ELR (cell line): Measurements from ENCODE around the gene RNGTT.

ENCODE experiments used
- DNase-seq: peaks from one replicate; pipeline ENCODE4 v3.0.0-alpha.2; 2015; ENCODE audit warnings: low read depth

RNGTT gene

GRCh38 chr6:88586371-88587149, 376.9 kb downstream of the RNGTT start:
- no peak for DNase-seq

GRCh38 chr6:88585276-88585692, 378.1 kb downstream of the RNGTT start:
- no peak for DNase-seq

- no peak for DNase-seq
Observed at GRCh38 chr6:88584581-88585275, 378.7 kb downstream of the RNGTT start.

GRCh38 chr6:88577461-88577860, 386.0 kb downstream of the RNGTT start:
- no peak for DNase-seq

GRCh38 chr6:88575536-88575935, 387.9 kb downstream of the RNGTT start:
- no peak for DNase-seq

- no peak for DNase-seq
Observed at GRCh38 chr6:88574651-88575050, 388.8 kb downstream of the RNGTT start.

- no peak for DNase-seq
Observed at GRCh38 chr6:88574031-88574430, 389.4 kb downstream of the RNGTT start.

- no peak for DNase-seq
Observed at GRCh38 chr6:88573561-88573960, 389.9 kb downstream of the RNGTT start.

GRCh38 chr6:88572449-88573139, 390.8 kb downstream of the RNGTT start:
- DNase-seq = no peak

- DNase-seq = no peak
Observed at GRCh38 chr6:88569959-88570358, 393.5 kb downstream of the RNGTT start.

- DNase-seq = no peak
Observed at GRCh38 chr6:88567696-88568095, 395.7 kb downstream of the RNGTT start.

- DNase-seq = no peak
Observed at GRCh38 chr6:88566746-88567534, 396.5 kb downstream of the RNGTT start.

GRCh38 chr6:88565836-88566235, 397.6 kb downstream of the RNGTT start:
- DNase-seq = no peak

- DNase-seq = no peak
Observed at GRCh38 chr6:88565409-88565811, 398.0 kb downstream of the RNGTT start.

GRCh38 chr6:88563277-88563625, 400.2 kb downstream of the RNGTT start:
- no peak for DNase-seq

- no peak for DNase-seq
Observed at GRCh38 chr6:88562353-88563276, 400.8 kb downstream of the RNGTT start.

GRCh38 chr6:88561954-88562315, 401.5 kb downstream of the RNGTT start:
- DNase-seq = no peak

GRCh38 chr6:88561034-88561953, 402.1 kb downstream of the RNGTT start:
- DNase-seq = no peak
